GM23338 (cell line): ENCODE measurements around the gene WNK1. TPM values are rescaled to one million over a fixed set of nuclear protein-coding genes. Genes with fewer than 3 reads are reported as not detected.

Source experiments
- ATAC-seq: fragments of 200-7000 bp; cut with Tn5 transposase; 3 replicates; pipeline ENCODE4 v1.9.1; 2020
- DNase-seq: peaks from one replicate; pipeline ENCODE4 v3.0.0-alpha.2; 2015; ENCODE audit warnings: low spot score
- H2AFZ ChIP-seq: fragments of 200-600 bp; sonication (generic); 2 replicates; pipeline ENCODE4 v1.8.0; 2016; ENCODE audit warnings: antibody characterized with exemption, mild to moderate bottlenecking, moderate library complexity
- H3F3A ChIP-seq: fragments of 200-600 bp; sonication (generic); replicated peaks from 2 replicates; pipeline ENCODE4 v1.8.0; 2017; ENCODE audit warnings: antibody characterized with exemption, mixed run types, low read depth
- H3K27ac ChIP-seq: fragments of 200-600 bp; sonication (generic); 2 replicates; pipeline ENCODE4 v1.6.1; 2016; ENCODE audit warnings: low read depth
- H3K27me3 ChIP-seq: fragments of 200-600 bp; sonication (generic); 2 replicates; pipeline ENCODE4 v1.8.0; 2016; ENCODE audit warnings: mild to moderate bottlenecking, mixed run types, moderate library complexity; ENCODE audit not compliant: insufficient read depth
- H3K36me3 ChIP-seq: fragments of 200-600 bp; sonication (generic); 2 replicates; pipeline ENCODE4 v1.8.0; 2016; ENCODE audit warnings: mild to moderate bottlenecking; ENCODE audit not compliant: insufficient read depth
- H3K4me1 ChIP-seq: fragments of 200-600 bp; sonication (generic); 2 replicates; pipeline ENCODE4 v1.8.0; 2016; ENCODE audit warnings: mild to moderate bottlenecking, moderate library complexity; ENCODE audit not compliant: insufficient read depth
- H3K4me2 ChIP-seq: fragments of 200-600 bp; sonication (generic); 2 replicates; pipeline ENCODE4 v1.7.1; 2017; ENCODE audit warnings: mixed run types
- H3K4me3 ChIP-seq: fragments of 200-600 bp; sonication (generic); 2 replicates; pipeline ENCODE4 v1.6.1; 2016; ENCODE audit warnings: mixed run types
- H3K79me2 ChIP-seq: fragments of 200-600 bp; sonication (generic); replicated peaks from 2 replicates; pipeline ENCODE4 v1.8.0; 2017; ENCODE audit warnings: mild to moderate bottlenecking; ENCODE audit not compliant: insufficient read depth
- H3K9me2 ChIP-seq: fragments of 200-600 bp; sonication (generic); 2 replicates; pipeline ENCODE4 v1.8.0; 2017; ENCODE audit not compliant: insufficient read depth
- H4K20me1 ChIP-seq: fragments of 200-600 bp; sonication (generic); replicated peaks from 2 replicates; pipeline ENCODE4 v1.8.0; 2017; ENCODE audit warnings: mild to moderate bottlenecking; ENCODE audit not compliant: insufficient read depth
- H3K27ac Mint-ChIP-seq: 2 replicates; pipeline ENCODE4 v1.8.0; 2020; ENCODE audit warnings: inconsistent platforms, mild to moderate bottlenecking, moderate library complexity, mixed read lengths
- H3K27me3 Mint-ChIP-seq: 3 replicates; pipeline ENCODE4 v1.8.0; 2022; ENCODE audit warnings: low read depth, mild to moderate bottlenecking, moderate library complexity, mixed read lengths, inconsistent platforms; ENCODE audit not compliant: insufficient read depth, poor library complexity
- H3K36me3 Mint-ChIP-seq: 3 replicates; pipeline ENCODE4 v1.8.0; 2021; ENCODE audit warnings: low read depth, mild to moderate bottlenecking, inconsistent platforms, moderate library complexity, mixed read lengths
- H3K4me1 Mint-ChIP-seq: 3 replicates; pipeline ENCODE4 v1.8.0; 2020; ENCODE audit warnings: mild to moderate bottlenecking, inconsistent platforms, mixed read lengths
- H3K4me3 Mint-ChIP-seq: 3 replicates; pipeline ENCODE4 v1.8.0; 2021; ENCODE audit warnings: moderate library complexity, mild to moderate bottlenecking, inconsistent platforms, mixed read lengths
- H3K9me3 Mint-ChIP-seq: 3 replicates; pipeline ENCODE4 v1.8.0; 2020; ENCODE audit warnings: moderate library complexity, mild to moderate bottlenecking, inconsistent platforms, mixed read lengths
- CREB1 ChIP-seq: fragments of 250-450 bp; sonication (Bioruptor Pico); IDR thresholded peaks from 2 replicates; pipeline ENCODE4 v1.5.0; 2020; ENCODE audit warnings: low read depth, mild to moderate bottlenecking, moderate library complexity
- EZH2 ChIP-seq: fragments of 200-600 bp; sonication (generic); IDR thresholded peaks from one replicate; pipeline ENCODE4 v1.8.0; 2017; ENCODE audit warnings: antibody characterized with exemption, mild to moderate bottlenecking, low read depth; ENCODE audit not compliant: unreplicated experiment
- EZH2phosphoT487 ChIP-seq: fragments of 200-600 bp; sonication (generic); IDR thresholded peaks from one replicate; pipeline ENCODE4 v1.8.1; 2018; ENCODE audit warnings: antibody characterized with exemption; ENCODE audit not compliant: unreplicated experiment
- JUNB ChIP-seq: IDR thresholded peaks from one replicate; pipeline ENCODE4 v1.6.1; 2016; ENCODE audit warnings: antibody characterized with exemption; ENCODE audit not compliant: unreplicated experiment
- NANOG ChIP-seq: IDR thresholded peaks from 2 replicates; pipeline ENCODE4 v1.6.1; 2016; ENCODE audit warnings: antibody characterized with exemption, borderline replicate concordance
- POLR2AphosphoS5 ChIP-seq: IDR thresholded peaks from 2 replicates; pipeline ENCODE4 v1.6.1; 2016; ENCODE audit warnings: antibody characterized with exemption, low read depth
- STAT1 ChIP-seq: IDR thresholded peaks from one replicate; pipeline ENCODE4 v1.6.1; 2016; ENCODE audit warnings: antibody characterized with exemption; ENCODE audit not compliant: unreplicated experiment
- ZNF114 ChIP-seq: fragments of 250-450 bp; sonication (Bioruptor Pico); IDR thresholded peaks from 2 replicates; pipeline ENCODE4 v1.5.0; 2020; ENCODE audit warnings: mild to moderate bottlenecking, moderate library complexity
- ZNF331 ChIP-seq: fragments of 250-450 bp; sonication (Bioruptor Pico); IDR thresholded peaks from 2 replicates; pipeline ENCODE4 v1.5.0; 2020; ENCODE audit warnings: low read depth, mild to moderate bottlenecking, moderate library complexity
- polyA plus RNA-seq: library from polyadenylated mRNA; unstranded; fragments of >200 nt; fragmentation: Nextera tagmentation; extraction: Ambion mirVana; gene quantifications from 2 replicates; pipeline ENCODE4 v1.2.1, GENCODE V29; 2016
- total RNA-seq: library from RNA; depleted of rRNA; stranded (reverse); fragments of >200 nt; shearing (Covaris generic); gene quantifications from 2 replicates; pipeline ENCODE4 v1.2.3, GENCODE V29; 2014
- TF ChIP-seq, protein P1 (sequence below): IDR thresholded peaks from one replicate; pipeline ENCODE4 v1.6.1; 2018; ENCODE audit warnings: antibody characterized with exemption; ENCODE audit not compliant: unreplicated experiment
- TF ChIP-seq, protein P2 (sequence below), 2 experiments: fragments of 200-600 bp in 1 of 2; sonication (generic) in 1 of 2; conservative IDR thresholded peaks; 2 replicates each; pipeline versions ENCODE4 v1.5.1 to v1.6.1; 2016 to 2017; ENCODE audit warnings: antibody characterized with exemption in 2 of 2, low read depth in 2 of 2, mild to moderate bottlenecking in 2 of 2, moderate library complexity in 1 of 2
- TF ChIP-seq, protein P3 (sequence below): IDR thresholded peaks from 2 replicates; pipeline ENCODE4 v1.6.1; 2016; ENCODE audit warnings: antibody characterized with exemption
- TF ChIP-seq, protein P4 (sequence below): fragments of 250-450 bp; sonication (Bioruptor Pico); IDR thresholded peaks from 2 replicates; pipeline ENCODE4 v1.5.0; 2020; ENCODE audit warnings: mild to moderate bottlenecking, moderate library complexity

WNK1 gene
- total and polyA plus RNA-seq, 2 experiments from 2014 or later, result 86.8 to 114 TPM

DNA sequence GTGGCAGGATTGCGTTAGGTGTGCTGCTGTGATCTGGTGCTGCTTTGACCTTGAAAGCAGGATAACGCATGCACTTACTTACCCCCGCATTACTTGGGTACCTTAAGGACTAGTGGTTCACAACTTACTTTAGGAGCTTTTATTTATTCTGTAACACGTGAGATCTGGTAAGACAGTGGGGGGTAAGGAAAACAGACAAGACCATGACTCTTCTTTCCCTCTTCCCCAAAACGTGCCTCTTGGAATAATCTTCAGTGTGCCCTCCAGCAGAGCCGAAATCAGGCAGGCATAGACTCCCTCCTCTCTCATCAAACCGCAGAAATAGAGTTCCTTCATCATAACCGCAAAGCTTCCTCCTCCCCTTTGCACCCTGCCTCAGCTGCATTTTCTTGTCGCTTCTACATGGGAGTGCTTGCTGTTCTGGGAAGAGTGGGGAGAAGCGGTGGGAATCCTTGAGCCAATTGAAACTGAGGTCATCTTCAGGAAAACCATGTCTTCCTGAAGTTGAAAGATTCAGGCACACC is 153.7 kb downstream of the WNK1 start:
- H3K36me3 ChIP-seq, result peaks cover 27% of the 10 kb centered on the region
- H3K27me3 ChIP-seq, result no peaks in the 10 kb centered on the region
- no peaks in the 10 kb centered on the region for H3K4me1 ChIP-seq
- H3K4me2 ChIP-seq, result no peak overlapping the region
- H3K27me3 Mint-ChIP-seq, result peaks cover 4% of the 10 kb centered on the region
- H2AFZ ChIP-seq, result no peak overlapping the region
- no peaks in the 10 kb centered on the region for H3K9me2 ChIP-seq
- H3K4me1 Mint-ChIP-seq, result peaks cover 11% of the 10 kb centered on the region; the same call in 2 of the 3 replicates
- H3K4me3 Mint-ChIP-seq, result no peak overlapping the region
- TF ChIP-seq EZH2 (no peak), STAT1 (no peak), POLR2AphosphoS5 (no peak), CREB1 (CRISPR knock-in tag) (no peak), EZH2phosphoT487 (no peak), ZNF331 (no peak), JUNB (no peak), ZNF114 (CRISPR knock-in tag) (no peak), NANOG (no peak)
- TF ChIP-seq, protein P1, sequence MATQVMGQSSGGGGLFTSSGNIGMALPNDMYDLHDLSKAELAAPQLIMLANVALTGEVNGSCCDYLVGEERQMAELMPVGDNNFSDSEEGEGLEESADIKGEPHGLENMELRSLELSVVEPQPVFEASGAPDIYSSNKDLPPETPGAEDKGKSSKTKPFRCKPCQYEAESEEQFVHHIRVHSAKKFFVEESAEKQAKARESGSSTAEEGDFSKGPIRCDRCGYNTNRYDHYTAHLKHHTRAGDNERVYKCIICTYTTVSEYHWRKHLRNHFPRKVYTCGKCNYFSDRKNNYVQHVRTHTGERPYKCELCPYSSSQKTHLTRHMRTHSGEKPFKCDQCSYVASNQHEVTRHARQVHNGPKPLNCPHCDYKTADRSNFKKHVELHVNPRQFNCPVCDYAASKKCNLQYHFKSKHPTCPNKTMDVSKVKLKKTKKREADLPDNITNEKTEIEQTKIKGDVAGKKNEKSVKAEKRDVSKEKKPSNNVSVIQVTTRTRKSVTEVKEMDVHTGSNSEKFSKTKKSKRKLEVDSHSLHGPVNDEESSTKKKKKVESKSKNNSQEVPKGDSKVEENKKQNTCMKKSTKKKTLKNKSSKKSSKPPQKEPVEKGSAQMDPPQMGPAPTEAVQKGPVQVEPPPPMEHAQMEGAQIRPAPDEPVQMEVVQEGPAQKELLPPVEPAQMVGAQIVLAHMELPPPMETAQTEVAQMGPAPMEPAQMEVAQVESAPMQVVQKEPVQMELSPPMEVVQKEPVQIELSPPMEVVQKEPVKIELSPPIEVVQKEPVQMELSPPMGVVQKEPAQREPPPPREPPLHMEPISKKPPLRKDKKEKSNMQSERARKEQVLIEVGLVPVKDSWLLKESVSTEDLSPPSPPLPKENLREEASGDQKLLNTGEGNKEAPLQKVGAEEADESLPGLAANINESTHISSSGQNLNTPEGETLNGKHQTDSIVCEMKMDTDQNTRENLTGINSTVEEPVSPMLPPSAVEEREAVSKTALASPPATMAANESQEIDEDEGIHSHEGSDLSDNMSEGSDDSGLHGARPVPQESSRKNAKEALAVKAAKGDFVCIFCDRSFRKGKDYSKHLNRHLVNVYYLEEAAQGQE, result no peak
- TF ChIP-seq, protein P2, sequence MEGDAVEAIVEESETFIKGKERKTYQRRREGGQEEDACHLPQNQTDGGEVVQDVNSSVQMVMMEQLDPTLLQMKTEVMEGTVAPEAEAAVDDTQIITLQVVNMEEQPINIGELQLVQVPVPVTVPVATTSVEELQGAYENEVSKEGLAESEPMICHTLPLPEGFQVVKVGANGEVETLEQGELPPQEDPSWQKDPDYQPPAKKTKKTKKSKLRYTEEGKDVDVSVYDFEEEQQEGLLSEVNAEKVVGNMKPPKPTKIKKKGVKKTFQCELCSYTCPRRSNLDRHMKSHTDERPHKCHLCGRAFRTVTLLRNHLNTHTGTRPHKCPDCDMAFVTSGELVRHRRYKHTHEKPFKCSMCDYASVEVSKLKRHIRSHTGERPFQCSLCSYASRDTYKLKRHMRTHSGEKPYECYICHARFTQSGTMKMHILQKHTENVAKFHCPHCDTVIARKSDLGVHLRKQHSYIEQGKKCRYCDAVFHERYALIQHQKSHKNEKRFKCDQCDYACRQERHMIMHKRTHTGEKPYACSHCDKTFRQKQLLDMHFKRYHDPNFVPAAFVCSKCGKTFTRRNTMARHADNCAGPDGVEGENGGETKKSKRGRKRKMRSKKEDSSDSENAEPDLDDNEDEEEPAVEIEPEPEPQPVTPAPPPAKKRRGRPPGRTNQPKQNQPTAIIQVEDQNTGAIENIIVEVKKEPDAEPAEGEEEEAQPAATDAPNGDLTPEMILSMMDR (conservative IDR thresholded peaks at IDR 0.05; ENCODE audit: low read depth in 2 of 2), result no peak
- TF ChIP-seq, protein P3, sequence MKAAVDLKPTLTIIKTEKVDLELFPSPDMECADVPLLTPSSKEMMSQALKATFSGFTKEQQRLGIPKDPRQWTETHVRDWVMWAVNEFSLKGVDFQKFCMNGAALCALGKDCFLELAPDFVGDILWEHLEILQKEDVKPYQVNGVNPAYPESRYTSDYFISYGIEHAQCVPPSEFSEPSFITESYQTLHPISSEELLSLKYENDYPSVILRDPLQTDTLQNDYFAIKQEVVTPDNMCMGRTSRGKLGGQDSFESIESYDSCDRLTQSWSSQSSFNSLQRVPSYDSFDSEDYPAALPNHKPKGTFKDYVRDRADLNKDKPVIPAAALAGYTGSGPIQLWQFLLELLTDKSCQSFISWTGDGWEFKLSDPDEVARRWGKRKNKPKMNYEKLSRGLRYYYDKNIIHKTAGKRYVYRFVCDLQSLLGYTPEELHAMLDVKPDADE, result no peak
- TF ChIP-seq, protein P4, sequence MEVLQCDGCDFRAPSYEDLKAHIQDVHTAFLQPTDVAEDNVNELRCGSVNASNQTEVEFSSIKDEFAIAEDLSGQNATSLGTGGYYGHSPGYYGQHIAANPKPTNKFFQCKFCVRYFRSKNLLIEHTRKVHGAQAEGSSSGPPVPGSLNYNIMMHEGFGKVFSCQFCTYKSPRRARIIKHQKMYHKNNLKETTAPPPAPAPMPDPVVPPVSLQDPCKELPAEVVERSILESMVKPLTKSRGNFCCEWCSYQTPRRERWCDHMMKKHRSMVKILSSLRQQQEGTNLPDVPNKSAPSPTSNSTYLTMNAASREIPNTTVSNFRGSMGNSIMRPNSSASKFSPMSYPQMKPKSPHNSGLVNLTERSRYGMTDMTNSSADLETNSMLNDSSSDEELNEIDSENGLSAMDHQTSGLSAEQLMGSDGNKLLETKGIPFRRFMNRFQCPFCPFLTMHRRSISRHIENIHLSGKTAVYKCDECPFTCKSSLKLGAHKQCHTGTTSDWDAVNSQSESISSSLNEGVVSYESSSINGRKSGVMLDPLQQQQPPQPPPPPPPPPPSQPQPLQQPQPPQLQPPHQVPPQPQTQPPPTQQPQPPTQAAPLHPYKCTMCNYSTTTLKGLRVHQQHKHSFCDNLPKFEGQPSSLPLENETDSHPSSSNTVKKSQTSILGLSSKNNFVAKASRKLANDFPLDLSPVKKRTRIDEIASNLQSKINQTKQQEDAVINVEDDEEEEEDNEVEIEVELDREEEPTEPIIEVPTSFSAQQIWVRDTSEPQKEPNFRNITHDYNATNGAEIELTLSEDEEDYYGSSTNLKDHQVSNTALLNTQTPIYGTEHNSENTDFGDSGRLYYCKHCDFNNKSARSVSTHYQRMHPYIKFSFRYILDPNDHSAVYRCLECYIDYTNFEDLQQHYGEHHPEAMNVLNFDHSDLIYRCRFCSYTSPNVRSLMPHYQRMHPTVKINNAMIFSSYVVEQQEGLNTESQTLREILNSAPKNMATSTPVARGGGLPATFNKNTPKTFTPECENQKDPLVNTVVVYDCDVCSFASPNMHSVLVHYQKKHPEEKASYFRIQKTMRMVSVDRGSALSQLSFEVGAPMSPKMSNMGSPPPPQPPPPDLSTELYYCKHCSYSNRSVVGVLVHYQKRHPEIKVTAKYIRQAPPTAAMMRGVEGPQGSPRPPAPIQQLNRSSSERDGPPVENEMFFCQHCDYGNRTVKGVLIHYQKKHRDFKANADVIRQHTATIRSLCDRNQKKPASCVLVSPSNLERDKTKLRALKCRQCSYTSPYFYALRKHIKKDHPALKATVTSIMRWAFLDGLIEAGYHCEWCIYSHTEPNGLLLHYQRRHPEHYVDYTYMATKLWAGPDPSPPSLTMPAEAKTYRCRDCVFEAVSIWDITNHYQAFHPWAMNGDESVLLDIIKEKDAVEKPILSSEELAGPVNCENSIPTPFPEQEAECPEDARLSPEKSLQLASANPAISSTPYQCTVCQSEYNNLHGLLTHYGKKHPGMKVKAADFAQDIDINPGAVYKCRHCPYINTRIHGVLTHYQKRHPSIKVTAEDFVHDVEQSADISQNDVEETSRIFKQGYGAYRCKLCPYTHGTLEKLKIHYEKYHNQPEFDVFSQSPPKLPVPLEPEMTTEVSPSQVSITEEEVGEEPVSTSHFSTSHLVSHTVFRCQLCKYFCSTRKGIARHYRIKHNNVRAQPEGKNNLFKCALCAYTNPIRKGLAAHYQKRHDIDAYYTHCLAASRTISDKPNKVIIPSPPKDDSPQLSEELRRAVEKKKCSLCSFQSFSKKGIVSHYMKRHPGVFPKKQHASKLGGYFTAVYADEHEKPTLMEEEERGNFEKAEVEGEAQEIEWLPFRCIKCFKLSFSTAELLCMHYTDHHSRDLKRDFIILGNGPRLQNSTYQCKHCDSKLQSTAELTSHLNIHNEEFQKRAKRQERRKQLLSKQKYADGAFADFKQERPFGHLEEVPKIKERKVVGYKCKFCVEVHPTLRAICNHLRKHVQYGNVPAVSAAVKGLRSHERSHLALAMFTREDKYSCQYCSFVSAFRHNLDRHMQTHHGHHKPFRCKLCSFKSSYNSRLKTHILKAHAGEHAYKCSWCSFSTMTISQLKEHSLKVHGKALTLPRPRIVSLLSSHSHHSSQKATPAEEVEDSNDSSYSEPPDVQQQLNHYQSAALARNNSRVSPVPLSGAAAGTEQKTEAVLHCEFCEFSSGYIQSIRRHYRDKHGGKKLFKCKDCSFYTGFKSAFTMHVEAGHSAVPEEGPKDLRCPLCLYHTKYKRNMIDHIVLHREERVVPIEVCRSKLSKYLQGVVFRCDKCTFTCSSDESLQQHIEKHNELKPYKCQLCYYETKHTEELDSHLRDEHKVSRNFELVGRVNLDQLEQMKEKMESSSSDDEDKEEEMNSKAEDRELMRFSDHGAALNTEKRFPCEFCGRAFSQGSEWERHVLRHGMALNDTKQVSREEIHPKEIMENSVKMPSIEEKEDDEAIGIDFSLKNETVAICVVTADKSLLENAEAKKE (CRISPR knock-in tag), result no peak
- 0 out of 2 replicates have a peak, but pooled peaks cover 9% of the 10 kb centered on the region for H3F3A ChIP-seq
- ATAC-seq (no peak), DNase-seq (no peak)
- H3K27ac Mint-ChIP-seq, result peak overlapping the region; percentile 11; the same call in 1 of the 2 replicates
- no peaks in the 10 kb centered on the region for H3K79me2 ChIP-seq
- H4K20me1 ChIP-seq, result peaks cover 16% of the 10 kb centered on the region
- H3K9me3 Mint-ChIP-seq, result no peaks in the 10 kb centered on the region
- H3K4me3 ChIP-seq, result no peak overlapping the region
- no peak overlapping the region for H3K27ac ChIP-seq
- H3K36me3 Mint-ChIP-seq, result peaks cover 62% of the 10 kb centered on the region
